HCT116 (cell line): ENCODE measurements around the gene SCN1B. TPM values are rescaled to one million over a fixed set of nuclear protein-coding genes. Genes with fewer than 3 reads are reported as not detected.

ENCODE experiments used
- ATAC-seq: fragments of 200-7000 bp; cut with Tn5 transposase; 2 replicates; pipeline ENCODE4 v1.9.1; 2020; ENCODE audit warnings: mild to moderate bottlenecking, moderate library complexity
- BruUV-seq: library from RNA; stranded (reverse); fragments of 400-500 nt; replicated peaks from 2 replicates; lab custom pipeline; 2021; lab: Mats Ljungman, UMichigan
- CTCF ChIA-PET: fragments of 300-600 bp; sonication (Branson Sonifier 250); formaldehyde crosslinking; loops from one replicate; lab custom pipeline; 2021; ENCODE audit warnings: antibody characterized with exemption; lab: Charles Lee
- POLR2A ChIA-PET: fragments of 300-600, 350-600 bp; sonication (Branson Sonifier 250); formaldehyde crosslinking; loops from one replicate; lab custom pipeline; 2021; ENCODE audit warnings: antibody characterized with exemption; lab: Charles Lee
- RAD21 ChIA-PET, 2 experiments: fragments of 300-600 bp; sonication (Branson Sonifier 250); formaldehyde crosslinking; loops; one replicate each; lab custom pipeline; 2023; ENCODE audit warnings: low total read pairs in 2 of 2; ENCODE audit not compliant: uncharacterized antibody in 2 of 2, unreplicated experiment in 2 of 2, low non-redundant PET in 1 of 2; lab: Charles Lee
- DNase-seq: peaks from one replicate; pipeline ENCODE4 v3.0.0-alpha.2; 2010; ENCODE audit warnings: low read depth, low spot score
- H2AFZ ChIP-seq: fragments of 200-600 bp; shearing (Covaris generic), sonication (generic); 2 replicates; pipeline ENCODE4 v1.6.1; 2017; ENCODE audit warnings: low read depth, mixed run types, mixed read lengths, antibody characterized with exemption, low read length; ENCODE audit not compliant: poor library complexity, severe bottlenecking
- H3K27ac ChIP-seq: 2 replicates; pipeline ENCODE4 v1.5.1; 2012; ENCODE audit warnings: low read depth, low read length
- H3K27me3 ChIP-seq: fragments of 200-600 bp; sonication (generic); 2 replicates; pipeline ENCODE4 v1.6.1; 2016; ENCODE audit warnings: mixed run types, low read length, mixed read lengths; ENCODE audit not compliant: insufficient read depth
- H3K36me3 ChIP-seq, 2 experiments: fragments of 200-500 bp in 1 of 2; fragments of 200-600 bp in 1 of 2; sonication (Bioruptor generic) in 1 of 2; sonication (generic) in 1 of 2; 2 replicates each; pipeline versions ENCODE4 v1.5.1 to v1.6.1; 2014 to 2016; ENCODE audit warnings: low read length in 2 of 2, inconsistent platforms in 1 of 2, mixed read lengths in 1 of 2, mixed run types in 1 of 2; ENCODE audit not compliant: insufficient read depth in 2 of 2, control insufficient read depth in 1 of 2
- H3K4me1 ChIP-seq, 2 experiments: fragments of 200-600 bp in 1 of 2; sonication (generic) in 1 of 2; 2 replicates each; pipeline versions ENCODE4 v1.5.1 to v1.6.1; 2012 to 2017; ENCODE audit warnings: low read length in 2 of 2, inconsistent platforms in 1 of 2, mild to moderate bottlenecking in 1 of 2, mixed read lengths in 1 of 2, mixed run types in 1 of 2, moderate library complexity in 1 of 2; ENCODE audit not compliant: insufficient read depth in 2 of 2, control insufficient read depth in 1 of 2
- H3K4me2 ChIP-seq: fragments of 200-600 bp; sonication (generic); 2 replicates; pipeline ENCODE4 v1.6.1; 2017; ENCODE audit warnings: mixed run types, low read length, mixed read lengths
- H3K4me3 ChIP-seq, 2 experiments: fragments of 200-600 bp in 1 of 2; sonication (generic) in 1 of 2; replicated peaks in 1 of 2; 2 replicates each; pipeline ENCODE4 v1.5.1; 2011 to 2016; ENCODE audit warnings: low read length in 2 of 2, control low read depth in 1 of 2, low read depth in 1 of 2, mild to moderate bottlenecking in 1 of 2, mixed read lengths in 1 of 2, mixed run types in 1 of 2
- H3K79me2 ChIP-seq: fragments of 200-600 bp; sonication (generic); 2 replicates; pipeline ENCODE4 v1.6.1; 2017; ENCODE audit warnings: mild to moderate bottlenecking, mixed run types, low read length, moderate library complexity, mixed read lengths; ENCODE audit not compliant: insufficient read depth
- H3K9ac ChIP-seq: fragments of 200-600 bp; sonication (generic); 2 replicates; pipeline ENCODE4 v1.6.1; 2016; ENCODE audit warnings: low read length, mixed read lengths
- H3K9me2 ChIP-seq: fragments of 200-600 bp; sonication (generic), shearing (Covaris generic); 2 replicates; pipeline ENCODE4 v1.6.1; 2017; ENCODE audit warnings: mixed run types, mild to moderate bottlenecking, moderate library complexity; ENCODE audit not compliant: insufficient read depth
- H3K9me3 ChIP-seq, 2 experiments: fragments of 200-500 bp in 1 of 2; fragments of 200-600 bp in 1 of 2; sonication (Bioruptor generic) in 1 of 2; sonication (generic) in 1 of 2; 2 replicates each; pipeline ENCODE4 v1.6.1; 2014 to 2017; ENCODE audit warnings: low read length in 2 of 2, mixed read lengths in 2 of 2, inconsistent platforms in 1 of 2, low read depth in 1 of 2, mild to moderate bottlenecking in 1 of 2, mixed run types in 1 of 2, moderate library complexity in 1 of 2; ENCODE audit not compliant: control insufficient read depth in 1 of 2, insufficient read depth in 1 of 2
- H4K20me1 ChIP-seq: fragments of 200-600 bp; sonication (generic), shearing (Covaris generic); 2 replicates; pipeline ENCODE4 v1.6.1; 2017; ENCODE audit warnings: mixed run types, mild to moderate bottlenecking, moderate library complexity; ENCODE audit not compliant: insufficient read depth
- ATF3 ChIP-seq: IDR thresholded peaks from 2 replicates; pipeline ENCODE4 v1.6.1; 2012
- CTCF ChIP-seq, 3 experiments: fragments of 200-600 bp in 1 of 3; sonication (generic) in 1 of 3; IDR thresholded peaks in 2 of 3; conservative IDR thresholded peaks in 1 of 3; 2 replicates each; pipeline ENCODE4 v1.5.1; 2012 to 2017; ENCODE audit warnings: low read depth in 2 of 3, low read length in 2 of 3, antibody characterized with exemption in 1 of 3, borderline replicate concordance in 1 of 3, control low read depth in 1 of 3, mild to moderate bottlenecking in 1 of 3, mixed read lengths in 1 of 3, mixed run types in 1 of 3, moderate library complexity in 1 of 3; ENCODE audit not compliant: insufficient read depth in 1 of 3
- ELF1 ChIP-seq: IDR thresholded peaks from 2 replicates; pipeline ENCODE4 v1.6.1; 2012; ENCODE audit warnings: low read depth, borderline replicate concordance
- EZH2 ChIP-seq: fragments of 200-600 bp; sonication (generic); IDR thresholded peaks from 2 replicates; pipeline ENCODE4 v1.6.1; 2017; ENCODE audit warnings: antibody characterized with exemption, mixed run types
- FOSL1 ChIP-seq: IDR thresholded peaks from 2 replicates; pipeline ENCODE4 v1.6.1; 2012; ENCODE audit warnings: low read depth
- JUND ChIP-seq: IDR thresholded peaks from 2 replicates; pipeline ENCODE4 v1.6.1; 2012
- MAX ChIP-seq: IDR thresholded peaks from 2 replicates; pipeline ENCODE4 v1.6.1; 2012
- POLR2A ChIP-seq: IDR thresholded peaks from 2 replicates; pipeline ENCODE4 v1.7.0; 2011; ENCODE audit warnings: borderline replicate concordance; ENCODE audit not compliant: insufficient read depth, insufficient read length; ENCODE audit errors: extremely low read depth
- POLR2AphosphoS5 ChIP-seq: IDR thresholded peaks from 2 replicates; pipeline ENCODE4 v1.6.1; 2011; ENCODE audit warnings: mild to moderate bottlenecking, low read depth, low read length, moderate library complexity
- RAD21 ChIP-seq: IDR thresholded peaks from 2 replicates; pipeline ENCODE4 v1.6.1; 2012; ENCODE audit warnings: low read depth, mild to moderate bottlenecking
- REST ChIP-seq: IDR thresholded peaks from 2 replicates; pipeline ENCODE4 v1.6.1; 2012; ENCODE audit warnings: low read depth
- SP1 ChIP-seq: IDR thresholded peaks from 2 replicates; pipeline ENCODE4 v1.6.1; 2012; ENCODE audit warnings: low read depth
- SRF ChIP-seq: IDR thresholded peaks from 2 replicates; pipeline ENCODE4 v1.6.1; 2012; ENCODE audit warnings: low read depth
- TCF7L2 ChIP-seq: IDR thresholded peaks from 2 replicates; pipeline ENCODE4 v1.7.0; 2011; ENCODE audit warnings: borderline replicate concordance, inconsistent platforms; ENCODE audit not compliant: insufficient read depth, insufficient read length; ENCODE audit errors: extremely low read depth
- ZBTB33 ChIP-seq: IDR thresholded peaks from 2 replicates; pipeline ENCODE4 v1.6.1; 2011; ENCODE audit warnings: mild to moderate bottlenecking, low read length, moderate library complexity; ENCODE audit not compliant: insufficient replicate concordance; ENCODE audit errors: extremely low read depth
- ZNF274 ChIP-seq: fragments of 200-500 bp; sonication (Bioruptor generic); IDR thresholded peaks from 2 replicates; pipeline ENCODE4 v1.6.1; 2014; ENCODE audit warnings: mild to moderate bottlenecking, low read depth, low read length, inconsistent platforms
- intact Hi-C: fragments of 100-400 bp; cut with micrococcal nuclease; formaldehyde crosslinking; loops from 2 replicates; pipeline ENCODE4 v1.10.0; 2022
- total RNA-seq: library from RNA; stranded (reverse); gene quantifications from one replicate; pipeline ENCODE4 v1.2.1, GENCODE V29; 2021; ENCODE audit not compliant: unreplicated experiment

The SCN1B gene
- total RNA-seq, 1 experiment from 2014 or later, result 6.6 TPM

GRCh38 chr19:35008891-35009341, 21.4 kb upstream of the SCN1B start:
- no TSS peak for BruUV-seq
- intact Hi-C loops, result no loop called here
- Histone ChIP-seq H3K9me3 (no peaks in the 10 kb centered on the region), H3K27me3 (no peaks in the 10 kb centered on the region), H3K9ac (no peak overlapping the region), H3K79me2 (peaks cover 16% of the 10 kb centered on the region), H3K4me3 (no peak overlapping the region), H3K9me2 (no peaks in the 10 kb centered on the region), H3K4me2 (no peak overlapping the region), H3K27ac (no peak overlapping the region), H2AFZ (no peak overlapping the region), H4K20me1 (no peaks in the 10 kb centered on the region), H3K36me3 (peaks cover 13 to 23% of the 10 kb centered on the region in 2 experiments; a peak in 3 of 4 replicates), H3K4me1 (no peaks in the 10 kb centered on the region)
- ChIA-PET POLR2A (no interaction called here), RAD21 (no interaction called here), CTCF (no interaction called here)
- TF ChIP-seq POLR2A (no peak), CTCF (IDR thresholded peaks at IDR 0.05 in 2 of 3, conservative IDR thresholded peaks at IDR 0.05 in 1 of 3; ENCODE audit: borderline replicate concordance in 1 of 3, insufficient read depth in 1 of 3, low read depth in 2 of 3, low read length in 2 of 3) (no peak), ZBTB33 (no peak), RAD21 (no peak), ZNF274 (no peak), SRF (no peak), EZH2 (no peak), TCF7L2 (no peak), SP1 (no peak), FOSL1 (no peak), ELF1 (no peak), ATF3 (no peak), JUND (no peak), POLR2AphosphoS5 (no peak), MAX (no peak), REST (no peak)
- no peak for ATAC-seq
- DNase-seq, result no peak
